H1 (cell line): ENCODE measurements around the gene CXCL14. TPM values are rescaled to one million over a fixed set of nuclear protein-coding genes. Genes with fewer than 3 reads are reported as not detected.
A peak's percentile ranks its signal among the peaks of the same experiment; 100 is the strongest.

Experiments used
- CTCF ChIA-PET: fragments of 300-600 bp; sonication (Branson Sonifier 250); formaldehyde crosslinking; loops from one replicate; lab custom pipeline; 2021; ENCODE audit not compliant: partially characterized antibody; lab: Charles Lee
- POLR2A ChIA-PET: fragments of 300-600 bp; sonication (Branson Sonifier 250); formaldehyde crosslinking; loops from one replicate; lab custom pipeline; 2021; ENCODE audit warnings: inconsistent platforms; ENCODE audit not compliant: partially characterized antibody; lab: Charles Lee
- DNase-seq, 2 experiments: peaks; one replicate each; pipeline versions ENCODE4 v3.0.0 to v3.0.0-alpha.2; 2010 to 2022; ENCODE audit warnings: low spot score in 2 of 2, low read depth in 1 of 2, mixed read lengths in 1 of 2
- FAIRE-seq: peaks from 2 replicates; lab custom pipeline; 2011; peaks lifted over from hg19 to GRCh38; lab: Jason Lieb, UNC
- H2AFZ ChIP-seq: 2 replicates; pipeline ENCODE4 v1.8.1; 2012; ENCODE audit warnings: low read length, inconsistent platforms
- H2AK5ac ChIP-seq: 2 replicates; pipeline ENCODE4 v1.6.1; 2013; ENCODE audit warnings: low read depth, low read length
- H2BK120ac ChIP-seq: replicated peaks from 2 replicates; pipeline ENCODE3; 2013; ENCODE audit warnings: low read depth, low read length, inconsistent platforms
- H2BK12ac ChIP-seq: 2 replicates; pipeline ENCODE4 v1.6.1; 2013; ENCODE audit warnings: low read depth, low read length
- H2BK15ac ChIP-seq: 2 replicates; pipeline ENCODE4 v1.6.1; 2013; ENCODE audit warnings: low read length
- H2BK20ac ChIP-seq: 2 replicates; pipeline ENCODE4 v1.6.1; 2013; ENCODE audit warnings: low read length
- H2BK5ac ChIP-seq: 2 replicates; pipeline ENCODE4 v1.6.1; 2013; ENCODE audit warnings: low read depth, low read length
- H3K14ac ChIP-seq: 2 replicates; pipeline ENCODE4 v1.6.1; 2013; ENCODE audit warnings: inconsistent platforms; ENCODE audit not compliant: insufficient read length
- H3K18ac ChIP-seq: 2 replicates; pipeline ENCODE4 v1.6.1; 2013; ENCODE audit warnings: low read length; ENCODE audit errors: extremely low read depth
- H3K23ac ChIP-seq: 2 replicates; pipeline ENCODE4 v1.6.1; 2013; ENCODE audit warnings: inconsistent platforms; ENCODE audit not compliant: insufficient read length
- H3K23me2 ChIP-seq: 2 replicates; pipeline ENCODE4 v1.6.1; 2013; ENCODE audit warnings: low read depth, low read length
- H3K27ac ChIP-seq: 2 replicates; pipeline ENCODE4 v1.6.1; 2011; ENCODE audit warnings: low read depth, low read length, inconsistent platforms
- H3K27me3 ChIP-seq, 4 experiments: replicated peaks in 1 of 4; 1 replicate in 1 of 4; 2 replicates in 3 of 4; pipeline versions ENCODE4 v1.6.1 to v1.8.1; 2011 to 2013; ENCODE audit warnings: low read length in 3 of 4, mild to moderate bottlenecking in 3 of 4, inconsistent platforms in 2 of 4, mixed read lengths in 2 of 4, moderate library complexity in 1 of 4; ENCODE audit not compliant: control insufficient read depth in 3 of 4, insufficient read depth in 3 of 4; ENCODE audit errors: extremely low read depth in 1 of 4
- H3K36me3 ChIP-seq, 4 experiments: 2 replicates each; pipeline versions ENCODE4 v1.6.1 to v1.8.1; 2011 to 2013; ENCODE audit warnings: mild to moderate bottlenecking in 4 of 4, low read length in 3 of 4, moderate library complexity in 2 of 4, control low read depth in 1 of 4, inconsistent platforms in 1 of 4; ENCODE audit not compliant: insufficient read depth in 4 of 4, control insufficient read depth in 2 of 4
- H3K4ac ChIP-seq: replicated peaks from 2 replicates; pipeline ENCODE3; 2013; ENCODE audit warnings: low read length, low read depth, mixed read lengths, inconsistent platforms; ENCODE audit not compliant: insufficient read length
- H3K4me1 ChIP-seq, 4 experiments: replicated peaks in 1 of 4; 1 replicate in 1 of 4; 2 replicates in 3 of 4; pipeline versions ENCODE4 v1.6.1 to v1.8.1; 2011 to 2013; ENCODE audit warnings: low read length in 3 of 4, inconsistent platforms in 2 of 4, mixed read lengths in 1 of 4; ENCODE audit not compliant: insufficient read depth in 4 of 4, control insufficient read depth in 3 of 4
- H3K4me2 ChIP-seq, 2 experiments: 2 replicates each; pipeline versions ENCODE4 v1.6.1 to v1.8.1; 2011 to 2013; ENCODE audit warnings: low read depth in 2 of 2, low read length in 2 of 2, control low read depth in 1 of 2, inconsistent platforms in 1 of 2, mild to moderate bottlenecking in 1 of 2; ENCODE audit not compliant: insufficient read depth in 1 of 2
- H3K4me3 ChIP-seq, 4 experiments: fragments of 200-600, 300-600 bp in 1 of 4; sonication (generic), shearing (Covaris generic), sonication (Bioruptor Twin) in 1 of 4; 2 replicates each; pipeline versions ENCODE4 v1.5.1 to v1.8.1; 2011 to 2016; ENCODE audit warnings: low read length in 4 of 4, low read depth in 3 of 4, control low read depth in 2 of 4, inconsistent platforms in 2 of 4, mild to moderate bottlenecking in 2 of 4, mixed read lengths in 1 of 4, moderate library complexity in 1 of 4; ENCODE audit not compliant: insufficient read depth in 2 of 4; ENCODE audit errors: extremely low read depth in 1 of 4
- H3K56ac ChIP-seq: replicated peaks from 2 replicates; pipeline ENCODE3; 2013; ENCODE audit warnings: low read depth, mild to moderate bottlenecking, mixed read lengths, low read length, inconsistent platforms; ENCODE audit not compliant: insufficient read length
- H3K79me1 ChIP-seq: 2 replicates; pipeline ENCODE4 v1.6.1; 2013; ENCODE audit warnings: low read depth, low read length, control low read depth
- H3K79me2 ChIP-seq, 2 experiments: 2 replicates each; pipeline versions ENCODE4 v1.6.1 to v1.8.1; 2012 to 2013; ENCODE audit warnings: low read length in 2 of 2, mild to moderate bottlenecking in 2 of 2, inconsistent platforms in 1 of 2; ENCODE audit not compliant: insufficient read depth in 2 of 2, control insufficient read depth in 1 of 2
- H3K9ac ChIP-seq, 4 experiments: replicated peaks in 1 of 4; 1 replicate in 1 of 4; 2 replicates in 3 of 4; pipeline versions ENCODE4 v1.6.1 to v1.8.1; 2011 to 2013; ENCODE audit warnings: low read depth in 3 of 4, low read length in 3 of 4, control low read depth in 2 of 4, mild to moderate bottlenecking in 2 of 4, moderate library complexity in 2 of 4, inconsistent platforms in 1 of 4; ENCODE audit errors: extremely low read depth in 1 of 4
- H3K9me3 ChIP-seq, 2 experiments: 2 replicates each; pipeline versions ENCODE4 v1.6.1 to v1.8.1; 2012 to 2013; ENCODE audit warnings: mild to moderate bottlenecking in 2 of 2, moderate library complexity in 2 of 2, control low read depth in 1 of 2, inconsistent platforms in 1 of 2, low read depth in 1 of 2, low read length in 1 of 2, mixed read lengths in 1 of 2; ENCODE audit not compliant: insufficient read depth in 2 of 2
- H4K20me1 ChIP-seq, 2 experiments: replicated peaks in 1 of 2; 2 replicates each; pipeline versions ENCODE3 to v1.8.1; 2011 to 2013; ENCODE audit warnings: inconsistent platforms in 2 of 2, low read length in 2 of 2, mild to moderate bottlenecking in 1 of 2; ENCODE audit not compliant: insufficient read depth in 2 of 2, control insufficient read depth in 1 of 2
- H4K5ac ChIP-seq: 2 replicates; pipeline ENCODE4 v1.6.1; 2013; ENCODE audit warnings: low read length, low read depth, mixed read lengths, inconsistent platforms; ENCODE audit not compliant: insufficient read length
- H4K8ac ChIP-seq: 2 replicates; pipeline ENCODE4 v1.8.0; 2013; ENCODE audit warnings: mild to moderate bottlenecking, moderate library complexity, low read length, inconsistent platforms; ENCODE audit not compliant: insufficient read depth; ENCODE audit errors: extremely low read depth
- H4K91ac ChIP-seq: replicated peaks from 2 replicates; pipeline ENCODE3; 2013; ENCODE audit warnings: low read length, mixed read lengths, inconsistent platforms; ENCODE audit not compliant: insufficient read length
- CHD1 ChIP-seq: IDR thresholded peaks from 2 replicates; pipeline ENCODE4 v1.6.1; 2012; ENCODE audit warnings: low read depth, low read length, improper control_type of control experiment
- GTF2F1 ChIP-seq: IDR thresholded peaks from 2 replicates; pipeline ENCODE4 v1.6.1; 2012; ENCODE audit warnings: low read depth, low read length, improper control_type of control experiment, borderline replicate concordance
- RXRA ChIP-seq: IDR thresholded peaks from 2 replicates; pipeline ENCODE4 v1.6.1; 2011; ENCODE audit warnings: low read depth, mild to moderate bottlenecking, low read length, moderate library complexity; ENCODE audit not compliant: insufficient read depth
- WGBS, 2 experiments: shearing (Covaris generic) in 1 of 2; methylation state at CpG; one replicate each; pipeline versions ENCODE4 v1.1.6 to v1.1.7; 2013 to 2015; ENCODE audit warnings: low lambda C conversion rate in 2 of 2, mixed read lengths in 2 of 2, inconsistent platforms in 1 of 2, low coverage in 1 of 2, missing lambda C conversion rate in 1 of 2; ENCODE audit not compliant: insufficient replicate concordance in 2 of 2, insufficient coverage in 1 of 2, insufficient read length in 1 of 2; ENCODE audit errors: extremely low coverage in 1 of 2, missing lambda C conversion rate in 1 of 2; 5-methylcytosine and 5-hydroxymethylcytosine counted together
- polyA plus RNA-seq, 7 experiments: library from polyadenylated mRNA; depleted of rRNA in 3 of 7; stranded (reverse) in 5 of 7; unstranded in 2 of 7; fragments of >200 nt in 5 of 7; fragments of 200-250 nt in 2 of 7; gene quantifications; 1 replicate in 5 of 7; 2 replicates in 1 of 7; 4 replicates in 1 of 7; pipeline versions ENCODE4 v1.2.1 to v1.2.3, GENCODE V29; 2011 to 2013; ENCODE audit warnings: missing spikeins in 2 of 7, mixed read lengths in 2 of 7
- total RNA-seq: library from RNA; stranded (reverse); fragmentation: NEBNext Ultra II Directional; extraction: Animal tissue kit (Norgen Biotek cat#: 25700); gene quantifications from 2 replicates; pipeline ENCODE4 v1.2.1, GENCODE V29; 2021
- TF ChIP-seq, protein P1 (sequence below): IDR thresholded peaks from 2 replicates; pipeline ENCODE4 v1.6.1; 2012; ENCODE audit warnings: inconsistent platforms

CXCL14 gene
- total and polyA plus RNA-seq, 2 of the 8 experiments (the other 6 are each of a cell fraction or from before 2014, with no cell fraction given), result 1.5 to 1.8 TPM

DNA sequence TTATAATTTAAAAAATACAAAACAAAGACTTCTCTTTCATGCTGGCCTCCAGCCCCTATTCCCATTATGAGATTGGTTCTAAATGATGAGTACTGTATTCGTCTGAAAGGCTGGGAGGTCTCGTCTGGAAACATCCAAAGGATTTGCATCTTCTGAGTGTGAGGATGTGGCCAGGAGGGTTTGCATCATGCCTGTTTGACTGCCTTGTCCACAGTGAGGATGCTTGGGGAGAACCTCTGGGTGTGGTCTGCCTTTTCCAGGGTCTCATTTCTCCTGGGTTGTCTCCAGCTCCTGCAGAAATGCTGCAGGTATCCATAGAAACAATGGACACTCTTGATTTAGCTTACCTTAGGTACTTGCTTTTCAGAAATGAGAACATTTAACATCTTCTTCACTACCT lies 26.4 kb upstream of the CXCL14 start:
- Histone ChIP-seq H3K56ac (no peak overlapping the region), H3K79me2 (no peaks in the 10 kb centered on the region), H3K14ac (no peak overlapping the region), H4K91ac (no peak overlapping the region), H3K4ac (no peak overlapping the region), H2AK5ac (no peak overlapping the region), H3K4me2 (no peak overlapping the region), H2BK5ac (no peak overlapping the region), H3K9ac (no peak overlapping the region), H3K23ac (no peak overlapping the region), H3K18ac (no peak overlapping the region), H2BK15ac (no peak overlapping the region), H4K5ac (no peak overlapping the region), H4K20me1 (no peaks in the 10 kb centered on the region), H2BK120ac (no peak overlapping the region), H2AFZ (no peak overlapping the region), H2BK20ac (no peak overlapping the region), H2BK12ac (no peak overlapping the region), H3K27me3 (no peaks in the 10 kb centered on the region), H3K23me2 (no peaks in the 10 kb centered on the region; the same call in 1 of the 2 replicates), H3K4me1 (no peaks in the 10 kb centered on the region; a peak in 1 of 7 replicates), H3K36me3 (no peaks in the 10 kb centered on the region), H3K4me3 (no peak overlapping the region), H3K79me1 (no peaks in the 10 kb centered on the region), H3K9me3 (no peaks in the 10 kb centered on the region), H4K8ac (no peak overlapping the region), H3K27ac (no peak overlapping the region)
- ChIA-PET POLR2A (no interaction called here), CTCF (interaction anchor here (0.8 to 2.7 kb wide), 5 partner anchors 12 to 217 kb away, joined by 3 to 9 read pairs (median 3); no protein-coding TSS in a partner anchor)
- peak in 1 of 2 experiments; percentile 6 for DNase-seq
- TF ChIP-seq GTF2F1 (no peak), RXRA (no peak), CHD1 (no peak)
- TF ChIP-seq, protein P1, sequence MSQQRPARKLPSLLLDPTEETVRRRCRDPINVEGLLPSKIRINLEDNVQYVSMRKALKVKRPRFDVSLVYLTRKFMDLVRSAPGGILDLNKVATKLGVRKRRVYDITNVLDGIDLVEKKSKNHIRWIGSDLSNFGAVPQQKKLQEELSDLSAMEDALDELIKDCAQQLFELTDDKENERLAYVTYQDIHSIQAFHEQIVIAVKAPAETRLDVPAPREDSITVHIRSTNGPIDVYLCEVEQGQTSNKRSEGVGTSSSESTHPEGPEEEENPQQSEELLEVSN, result no peak
- FAIRE-seq, result no peak
- 82% methylated on average over 2 of the region's 2 CpGs; no CpG with 5 or more reads in 1 of the 2 experiments for WGBS, 2 experiments
